Right cardiac atrium (tissue), 5 donors: ENCODE results near the gene RTN4R. TPM values are rescaled to one million over a fixed set of nuclear protein-coding genes. Genes with fewer than 3 reads are reported as not detected.

Experiments
- ATAC-seq, 2 donors: fragments of 200-7000 bp; cut with Tn5 transposase; one replicate each; pipeline versions ENCODE4 v1.8.0 to v1.9.1; 2020; ENCODE audit warnings: moderate library complexity in 2 of 2, mild to moderate bottlenecking in 1 of 2
- DNase-seq, 3 donors: peaks; one replicate each; pipeline ENCODE4 v3.0.0-alpha.2; 2020
- H3K27ac ChIP-seq: one replicate; pipeline ENCODE4 v1.5.1; 2013; ENCODE audit warnings: mild to moderate bottlenecking, low read length, control low read depth, moderate library complexity
- H3K27me3 ChIP-seq: one replicate; pipeline ENCODE4 v1.6.1; 2013; ENCODE audit not compliant: control insufficient read depth, insufficient read depth
- H3K4me1 ChIP-seq: one replicate; pipeline ENCODE4 v1.6.1; 2013; ENCODE audit warnings: low read length; ENCODE audit not compliant: control insufficient read depth, insufficient read depth
- H3K4me3 ChIP-seq: one replicate; pipeline ENCODE4 v1.5.1; 2013; ENCODE audit warnings: low read length, control low read depth
- H3K9me3 ChIP-seq: one replicate; pipeline ENCODE4 v1.6.1; 2013; ENCODE audit warnings: low read length; ENCODE audit not compliant: control insufficient read depth
- WGBS: extraction: QIAGEN DNeasy Blood & Tissue Kit; methylation state at CpG from one replicate; pipeline ENCODE4 v1.1.7; 2013; 5-methylcytosine and 5-hydroxymethylcytosine counted together
- intact Hi-C, 4 donors: fragments of 100-400 bp; cut with DNase I; formaldehyde crosslinking; loops; one replicate each; pipeline versions ENCODE4 v1.11.0 to v1.14.0; 2022 to 2023
- polyA plus RNA-seq: library from polyadenylated mRNA; stranded (reverse); fragments of 200-250 nt; gene quantifications from one replicate; pipeline ENCODE4 v1.2.3, GENCODE V29; 2013
- total RNA-seq, 4 donors: library from RNA; stranded (reverse); fragmentation: NEBNext Ultra II Directional; extraction: Animal tissue kit (Norgen Biotek cat#: 25700); gene quantifications; one replicate each; pipeline ENCODE4 v1.2.1, GENCODE V29; 2021
- donor health status: healthy with polysubstance abuse.
- donor health status: DM: no; HTN: yes; CAD: no.
- donor health status: DM: no; HTN: no; CAD: no.
- donor health status: DM: no; HTN: yes; CAD: no; lungs with severe emphysema.
- donor health status: DM: yes; HTN: yes; CAD: no.

Gene RTN4R
- total and polyA plus RNA-seq, 5 donors: 0.56 to 1.9 (median 1.1) TPM

- WGBS: 22% methylated on average over 16 of the region's 16 CpGs
- no peaks in the 10 kb centered on the region for H3K27me3 ChIP-seq
- ATAC-seq (peak; percentile 79 to 84), DNase-seq (peak; percentile 84 to 94 (median 94))
- peaks cover 3% of the 10 kb centered on the region for H3K4me1 ChIP-seq
- H3K27ac ChIP-seq: no peak overlapping the region
- H3K9me3 ChIP-seq: no peaks in the 10 kb centered on the region
- intact Hi-C loops: no loop called here
- H3K4me3 ChIP-seq: no peak overlapping the region
These were observed 24.4 kb downstream of the RTN4R start for GRCh38 chr22:20243537-20244249.

- 47% methylated on average over 6 of the region's 6 CpGs for WGBS
- no peak for DNase-seq
- intact Hi-C loops: no loop called here
These were observed 25.0 kb downstream of the RTN4R start for GRCh38 chr22:20243176-20243536.

GRCh38 chr22:20242393-20243175, 25.5 kb downstream of the RTN4R start:
- Histone ChIP-seq H3K27ac (no peak overlapping the region), H3K27me3 (no peaks in the 10 kb centered on the region), H3K4me1 (peaks cover 3% of the 10 kb centered on the region), H3K9me3 (no peaks in the 10 kb centered on the region), H3K4me3 (no peak overlapping the region)
- 92% methylated on average over 42 of the region's 42 CpGs for WGBS
- ATAC-seq (no peak), DNase-seq (peak in 1 of 3 donors; percentile 62)
- intact Hi-C loops: no loop called here

More at GRCh38 chr22:20243176-20243536, 25.0 kb downstream of the RTN4R start:
- no peaks in the 10 kb centered on the region for H3K9me3 ChIP-seq
- no peaks in the 10 kb centered on the region for H3K27me3 ChIP-seq
- no peak overlapping the region for H3K4me3 ChIP-seq
- no peak overlapping the region for H3K27ac ChIP-seq
- ATAC-seq: no peak
- H3K4me1 ChIP-seq: peaks cover 3% of the 10 kb centered on the region

- no peak for DNase-seq
- intact Hi-C loops: no loop called here
- Histone ChIP-seq H3K9me3 (no peaks in the 10 kb centered on the region), H3K4me1 (peaks cover 3% of the 10 kb centered on the region), H3K27me3 (no peaks in the 10 kb centered on the region), H3K27ac (no peak overlapping the region), H3K4me3 (no peak overlapping the region)
- WGBS: 87% methylated on average over 51 of the region's 51 CpGs
- ATAC-seq: no peak
These were observed 26.3 kb downstream of the RTN4R start for GRCh38 chr22:20241579-20242392.

- 87% methylated on average over 8 of the region's 8 CpGs for WGBS
- intact Hi-C loops: no loop called here
- DNase-seq (no peak), ATAC-seq (no peak)
- H3K27me3 ChIP-seq: no peaks in the 10 kb centered on the region
- H3K27ac ChIP-seq: no peak overlapping the region
- no peak overlapping the region for H3K4me3 ChIP-seq
- H3K4me1 ChIP-seq: peaks cover 3% of the 10 kb centered on the region
- H3K9me3 ChIP-seq: no peaks in the 10 kb centered on the region
These were observed 27.2 kb downstream of the RTN4R start for GRCh38 chr22:20240900-20241299.

GRCh38 chr22:20240447-20240764, 27.7 kb downstream of the RTN4R start:
- Histone ChIP-seq H3K27ac (no peak overlapping the region), H3K9me3 (no peaks in the 10 kb centered on the region), H3K4me3 (no peak overlapping the region), H3K27me3 (no peaks in the 10 kb centered on the region), H3K4me1 (peaks cover 3% of the 10 kb centered on the region)
- ATAC-seq (no peak), DNase-seq (peak in 2 of 3 donors; percentile 63 to 67)
- WGBS: 34% methylated on average over 14 of the region's 14 CpGs
- intact Hi-C loops: no loop called here

GRCh38 chr22:20239676-20240446, 28.3 kb downstream of the RTN4R start:
- no peak for ATAC-seq
- Histone ChIP-seq H3K27me3 (no peaks in the 10 kb centered on the region), H3K4me3 (no peak overlapping the region), H3K9me3 (no peaks in the 10 kb centered on the region), H3K27ac (no peak overlapping the region), H3K4me1 (peaks cover 3% of the 10 kb centered on the region)
- WGBS: 60% methylated on average over 9 of the region's 9 CpGs
- no peak for DNase-seq
- intact Hi-C loops: no loop called here

- ATAC-seq (peak; percentile 11 to 61), DNase-seq (peak; percentile 62 to 88 (median 79))
- 20% methylated on average over 35 of the region's 35 CpGs for WGBS
- Histone ChIP-seq H3K4me3 (no peak overlapping the region), H3K27me3 (no peaks in the 10 kb centered on the region), H3K4me1 (peaks cover 3% of the 10 kb centered on the region), H3K9me3 (no peaks in the 10 kb centered on the region), H3K27ac (peak overlapping the region; percentile 54)
- intact Hi-C loops: no loop called here
These were observed 29.0 kb downstream of the RTN4R start for GRCh38 chr22:20238901-20239675.

- 52% methylated on average over 6 of the region's 6 CpGs for WGBS
- intact Hi-C loops: no loop called here
- Histone ChIP-seq H3K4me3 (no peak overlapping the region), H3K27ac (peak overlapping the region; percentile 54), H3K4me1 (peaks cover 3% of the 10 kb centered on the region), H3K9me3 (no peaks in the 10 kb centered on the region), H3K27me3 (no peaks in the 10 kb centered on the region)
- ATAC-seq (peak; percentile 31 to 43), DNase-seq (peak; percentile 50 to 81 (median 81))
These were observed 29.6 kb downstream of the RTN4R start for GRCh38 chr22:20238536-20238900.
